Measurements from ENCODE around the gene KRT78. TPM values are rescaled to one million over a fixed set of nuclear protein-coding genes. Genes with fewer than 3 reads are reported as not detected.

Gene KRT78
- polyA plus RNA-seq, 1 donor = not detected

DNA sequence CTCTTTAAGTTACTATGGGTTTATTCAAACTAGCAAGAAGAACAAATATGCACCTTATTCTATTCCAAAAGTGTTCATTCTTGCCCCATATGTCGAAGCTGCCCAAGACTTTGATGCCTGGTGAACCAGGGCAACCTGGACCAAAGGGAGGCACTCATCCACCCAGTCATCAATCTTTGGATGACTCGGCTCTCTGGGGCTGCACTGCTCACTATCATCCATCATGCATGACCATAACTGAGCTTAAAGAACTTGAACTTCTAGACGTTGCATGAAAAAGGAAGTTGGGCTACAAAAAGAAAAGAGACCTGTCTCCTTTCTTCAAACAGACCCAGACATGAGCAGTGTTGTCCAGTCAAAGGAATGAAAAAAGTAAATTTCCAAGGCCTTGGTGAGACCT lies 36.0 kb downstream of the KRT78 start:
- DNase-seq = no peak

- DNase-seq = no peak
These were observed 36.8 kb downstream of the KRT78 start for GRCh38 chr12:52812073-52812400.

DNA sequence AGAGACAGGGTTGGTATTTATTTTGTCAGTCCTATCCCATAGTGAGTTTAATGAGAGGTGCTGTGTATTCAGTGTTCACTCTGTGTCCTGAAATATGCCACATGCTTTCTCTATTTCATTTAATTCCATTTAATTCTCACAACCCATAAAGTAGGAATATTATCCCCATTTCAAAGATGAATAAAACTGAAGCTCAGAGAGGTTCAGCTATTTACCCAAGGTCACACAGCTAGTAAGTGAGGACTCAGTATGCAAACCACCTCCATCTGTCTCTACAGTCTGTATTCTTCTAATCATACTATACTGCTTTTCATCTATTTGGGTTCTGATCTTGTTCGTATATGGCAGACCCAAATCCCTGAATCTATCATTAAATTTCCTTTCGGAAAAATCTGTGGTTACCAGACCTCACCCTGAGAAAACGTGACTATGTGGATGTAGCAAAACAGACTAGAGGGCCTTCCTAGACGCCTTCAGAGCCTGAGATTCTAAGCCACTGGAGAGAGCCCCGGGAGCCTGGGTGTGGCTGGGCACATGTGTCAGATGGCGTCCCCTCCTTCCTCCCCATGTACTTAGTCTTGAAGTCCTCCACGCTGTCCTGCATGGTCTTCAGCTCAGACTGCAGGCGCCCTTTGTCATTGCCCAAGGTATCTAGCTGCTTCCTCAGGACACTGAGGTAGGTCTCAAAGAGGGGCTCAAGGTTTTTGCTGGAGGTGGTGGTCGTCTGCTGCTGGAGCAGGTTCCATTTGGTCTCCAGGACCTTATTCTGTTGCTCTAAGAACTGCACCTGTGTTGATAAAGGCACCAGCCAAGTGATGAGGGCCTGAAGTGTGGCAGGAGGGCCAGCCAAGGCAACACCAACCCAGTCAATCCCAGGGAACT lies 37.4 kb downstream of the KRT78 start:
- DNase-seq = no peak

DNA sequence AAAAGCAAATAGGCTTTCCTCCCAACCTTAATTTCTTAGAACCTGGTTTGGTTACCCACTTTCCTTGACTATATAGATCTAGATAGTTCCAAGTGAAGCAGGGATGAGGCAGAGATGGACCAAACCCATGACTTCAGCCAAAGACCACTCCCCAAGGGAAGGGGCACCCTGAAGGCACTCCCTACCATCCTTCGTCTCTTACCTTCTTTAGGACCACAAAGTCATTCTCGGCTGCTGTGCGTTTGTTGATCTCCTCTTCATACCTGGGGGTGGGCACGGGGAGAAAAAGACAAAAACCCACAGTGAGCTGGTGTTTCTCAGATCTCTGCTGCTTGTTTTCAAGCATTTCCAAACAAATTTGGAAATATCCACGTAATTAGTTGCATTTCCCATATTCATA lies 38.2 kb downstream of the KRT78 start:
- DNase-seq = no peak

DNA sequence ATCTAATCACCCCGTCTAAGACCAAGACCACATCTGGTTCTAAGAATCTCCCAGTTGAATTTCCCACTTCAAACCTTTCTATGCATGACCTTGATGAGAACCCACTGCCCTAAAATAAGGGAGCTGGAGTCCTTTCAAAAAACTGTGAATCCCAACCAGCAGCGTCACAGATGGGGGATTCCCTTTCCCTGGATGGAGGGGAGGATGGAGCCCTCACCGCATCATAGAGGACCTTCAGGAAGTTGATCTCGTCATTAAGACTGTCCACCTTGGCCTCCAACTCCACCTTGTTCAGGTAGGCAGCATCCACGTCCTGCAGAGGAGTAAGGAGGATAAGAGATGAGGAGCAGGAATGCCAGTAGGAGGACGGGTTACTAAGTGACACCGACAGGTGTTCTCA lies 39.6 kb downstream of the KRT78 start:
- DNase-seq = no peak

DNA sequence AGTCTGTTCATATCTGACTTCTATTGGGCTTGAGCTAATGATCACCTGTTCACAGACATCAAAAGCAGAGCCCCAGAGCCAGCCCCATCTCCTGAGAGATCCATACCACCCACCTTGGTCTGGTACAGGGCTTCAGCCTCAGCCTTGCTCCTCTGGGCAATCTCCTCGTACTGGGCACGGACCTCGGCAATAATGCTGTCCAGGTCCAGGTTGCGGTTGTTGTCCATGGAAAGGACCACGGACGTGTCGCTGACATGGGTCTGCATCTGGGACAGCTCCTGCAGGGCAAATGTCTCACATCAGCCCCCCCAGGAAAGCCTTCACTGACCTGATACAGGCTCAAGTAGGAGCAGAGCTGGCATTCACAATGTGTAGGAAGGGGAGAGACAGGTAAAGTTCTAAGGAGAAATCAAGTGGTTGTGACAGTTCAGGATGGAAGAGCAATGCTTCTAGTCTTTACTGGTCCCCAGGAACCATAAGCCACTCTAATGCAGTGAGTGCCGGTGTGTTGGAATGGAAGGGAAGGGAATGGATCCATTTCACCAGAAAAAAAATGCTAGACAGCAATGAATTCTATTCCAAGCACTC lies 40.1 kb downstream of the KRT78 start:
- no peak for DNase-seq

DNA sequence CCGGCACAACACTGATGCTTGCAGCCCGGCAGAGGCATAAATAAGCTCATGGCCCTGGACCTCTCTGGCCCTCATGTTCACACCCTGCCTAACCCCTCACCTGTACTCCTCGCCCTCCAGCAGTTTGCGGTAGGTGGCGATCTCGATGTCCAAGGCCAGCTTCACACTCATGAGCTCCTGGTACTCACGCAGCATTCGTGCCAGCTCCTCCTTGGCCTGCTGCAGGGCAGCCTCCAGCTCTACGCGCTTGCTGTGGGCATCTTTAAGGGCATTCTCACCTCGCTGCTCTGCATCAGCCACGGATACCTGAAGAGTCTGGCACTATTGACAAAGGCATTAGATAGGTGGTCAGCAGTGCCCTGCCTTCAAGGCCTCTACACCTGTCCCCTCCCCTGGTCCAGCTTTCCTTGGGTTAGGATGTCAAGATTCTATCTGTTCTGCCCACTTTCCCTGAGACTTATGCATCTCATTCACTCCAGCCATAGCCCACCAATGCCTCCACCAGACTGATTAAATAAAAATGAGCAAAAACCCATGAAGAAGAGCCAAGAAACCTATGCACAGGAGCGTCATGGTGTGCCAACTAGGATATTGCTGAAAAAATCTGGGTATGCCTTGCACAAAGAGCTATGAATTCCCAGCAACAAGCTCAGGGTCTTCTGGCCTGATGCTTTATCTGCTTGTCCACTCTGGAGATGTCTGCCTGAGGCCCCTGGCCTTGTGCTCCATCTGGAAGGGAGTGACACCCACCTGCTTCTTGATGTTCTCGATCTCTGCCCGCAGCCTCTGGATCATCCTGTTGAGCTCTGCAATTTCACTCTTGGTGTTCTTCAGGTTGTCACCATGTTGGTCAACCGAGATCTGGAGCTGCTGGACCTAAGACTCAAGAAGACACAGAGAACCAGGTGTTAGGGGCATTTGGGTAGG lies 41.0 kb downstream of the KRT78 start:
- no peak for DNase-seq

- no peak for DNase-seq
These were observed 41.8 kb downstream of the KRT78 start for GRCh38 chr12:52806821-52807543.

GRCh38 chr12:52806169-52806811 lies 42.5 kb downstream of the KRT78 start:
- no peak for DNase-seq

DNA sequence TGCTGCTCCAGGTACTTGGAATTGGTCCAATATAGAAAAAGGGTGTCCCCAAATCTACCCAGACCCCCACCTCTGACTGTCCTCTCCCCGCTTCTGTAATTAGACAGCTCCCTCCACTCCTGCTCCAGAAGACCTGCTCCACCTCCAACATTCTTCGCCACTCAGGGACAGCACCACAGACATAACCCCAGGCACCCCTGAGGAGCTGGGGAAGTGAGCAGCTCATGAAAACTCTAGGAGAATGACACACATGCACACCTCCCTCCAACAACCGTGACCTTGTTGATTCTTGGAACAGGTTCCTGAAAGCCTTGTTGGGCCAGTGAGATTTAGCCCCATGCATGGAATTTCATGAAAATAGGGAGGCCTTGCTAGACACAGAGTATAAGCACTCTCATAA lies 43.1 kb downstream of the KRT78 start:
- DNase-seq = no peak

DNA sequence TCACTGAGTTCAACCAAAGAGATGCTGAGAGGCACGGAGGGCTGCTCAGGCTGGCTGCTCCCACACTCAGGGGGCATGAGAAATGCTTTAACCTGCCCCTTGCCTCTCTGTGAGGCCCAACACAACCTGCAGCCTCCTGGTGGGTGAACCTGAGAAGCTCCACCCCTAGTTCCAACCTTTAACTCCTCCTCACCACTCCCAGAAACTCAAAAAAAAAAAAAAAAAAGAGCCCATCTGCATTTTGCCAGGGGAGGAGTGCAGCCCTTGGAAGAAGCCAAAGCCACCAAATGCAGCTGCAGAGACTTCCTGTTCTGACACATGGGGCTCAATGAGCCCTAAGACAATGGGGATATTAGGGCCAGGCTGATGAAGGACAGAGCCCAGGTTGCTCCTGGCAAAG lies 43.8 kb downstream of the KRT78 start:
- DNase-seq = no peak

DNA sequence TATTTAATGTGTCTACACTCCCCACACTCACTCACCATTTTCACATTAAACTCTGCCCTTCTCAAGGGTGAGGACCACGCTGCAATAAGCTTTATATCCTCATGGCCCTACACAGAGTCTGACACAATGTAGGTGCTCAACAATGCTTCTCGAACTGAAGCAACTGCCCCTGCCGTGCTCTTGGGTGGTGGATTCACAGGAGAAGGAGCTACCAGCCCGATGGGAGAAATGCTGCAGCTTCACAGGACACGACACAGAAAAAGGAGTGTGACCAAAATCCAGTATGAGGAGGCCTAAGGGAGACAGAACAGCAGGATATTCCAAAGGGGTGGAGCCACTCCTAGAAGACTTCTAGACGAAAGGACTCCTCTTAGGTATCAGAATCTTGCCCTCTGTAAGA lies 46.4 kb downstream of the KRT78 start:
- DNase-seq = no peak

DNA sequence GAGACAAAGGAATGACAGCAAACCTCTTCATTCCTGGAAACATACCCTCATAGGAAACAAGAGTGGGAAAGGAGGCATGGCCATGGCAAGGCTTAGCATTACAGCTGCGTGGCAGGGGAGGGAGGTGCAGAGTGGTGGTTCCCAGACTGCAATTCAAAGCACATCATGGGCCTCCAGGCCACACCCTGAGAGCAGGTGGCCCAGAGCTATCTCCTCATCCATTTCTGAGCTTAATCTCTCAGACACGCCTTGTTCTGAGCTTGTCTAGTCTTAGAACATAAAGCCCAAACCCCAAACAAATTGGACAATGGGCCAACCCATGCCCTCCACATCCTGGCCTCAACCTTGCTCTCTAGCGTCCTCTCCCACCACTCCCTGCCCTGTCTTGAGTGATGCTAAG lies 47.0 kb downstream of the KRT78 start:
- DNase-seq = no peak

DNA sequence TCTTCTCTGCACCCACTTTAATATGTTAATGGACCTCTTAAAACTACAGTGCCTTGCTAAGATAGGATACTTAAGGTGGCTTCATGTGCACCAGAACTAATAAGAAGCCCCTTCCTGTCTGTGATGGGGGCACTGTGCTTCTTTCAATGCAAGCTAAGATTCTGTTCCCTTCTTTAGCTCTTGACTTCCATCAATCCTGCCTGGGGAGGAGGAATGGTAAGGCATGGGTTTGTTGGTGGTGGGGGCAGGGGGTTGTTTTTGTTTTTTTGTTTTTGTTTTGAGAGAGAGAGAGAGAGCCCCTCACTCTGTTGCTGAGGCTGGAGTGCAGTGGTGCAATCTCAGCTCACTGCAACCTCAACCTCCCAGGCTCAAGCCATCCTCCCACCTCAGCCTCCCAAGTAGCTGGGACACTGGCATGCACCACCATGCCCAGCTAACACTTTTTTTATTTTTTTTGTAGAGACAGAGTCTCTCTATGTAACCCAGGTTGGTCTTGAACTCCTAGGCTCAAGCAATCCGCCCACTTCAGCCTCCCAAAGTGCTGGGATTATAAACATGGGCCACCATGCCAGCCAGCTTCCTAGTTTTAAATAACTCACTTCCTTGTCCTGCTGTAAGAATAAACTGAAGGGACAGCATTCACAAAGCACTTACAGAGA lies 48.4 kb downstream of the KRT78 start:
- no peak for DNase-seq

DNA sequence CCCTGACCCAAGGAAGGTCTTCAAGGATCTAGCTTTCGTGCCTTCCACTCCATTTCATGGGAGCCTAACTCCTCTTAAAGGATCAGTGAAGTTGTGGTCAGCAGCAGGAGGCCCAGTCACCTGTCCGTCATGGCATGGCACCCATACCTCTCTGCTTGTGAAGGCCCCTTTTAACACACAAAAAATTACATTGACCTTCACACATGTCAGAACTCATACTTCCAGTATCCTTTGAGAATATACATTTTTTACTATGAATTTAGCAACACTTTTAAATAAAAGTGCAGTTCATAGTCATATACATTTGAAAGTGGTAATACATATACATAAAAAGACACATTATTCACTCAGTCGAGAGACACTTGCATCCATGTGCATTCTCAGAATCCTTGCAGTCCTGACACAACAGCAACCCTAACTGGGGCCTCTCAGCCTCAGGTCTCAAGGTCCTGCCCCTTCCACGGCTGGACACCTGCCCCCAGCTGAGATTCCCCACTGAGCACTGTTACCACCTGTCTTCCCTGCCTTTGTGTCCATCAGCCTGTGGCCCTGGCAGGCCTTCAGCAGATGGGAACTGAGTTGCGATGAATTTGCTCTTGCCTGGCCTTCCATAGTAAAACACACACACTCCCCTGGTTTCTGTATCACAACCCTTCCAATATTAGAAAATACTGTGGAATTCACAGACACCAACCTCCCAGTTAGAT lies 49.1 kb downstream of the KRT78 start:
- no peak for DNase-seq

GRCh38 chr12:52798671-52799504 lies 49.9 kb downstream of the KRT78 start:
- no peak for DNase-seq

DNA sequence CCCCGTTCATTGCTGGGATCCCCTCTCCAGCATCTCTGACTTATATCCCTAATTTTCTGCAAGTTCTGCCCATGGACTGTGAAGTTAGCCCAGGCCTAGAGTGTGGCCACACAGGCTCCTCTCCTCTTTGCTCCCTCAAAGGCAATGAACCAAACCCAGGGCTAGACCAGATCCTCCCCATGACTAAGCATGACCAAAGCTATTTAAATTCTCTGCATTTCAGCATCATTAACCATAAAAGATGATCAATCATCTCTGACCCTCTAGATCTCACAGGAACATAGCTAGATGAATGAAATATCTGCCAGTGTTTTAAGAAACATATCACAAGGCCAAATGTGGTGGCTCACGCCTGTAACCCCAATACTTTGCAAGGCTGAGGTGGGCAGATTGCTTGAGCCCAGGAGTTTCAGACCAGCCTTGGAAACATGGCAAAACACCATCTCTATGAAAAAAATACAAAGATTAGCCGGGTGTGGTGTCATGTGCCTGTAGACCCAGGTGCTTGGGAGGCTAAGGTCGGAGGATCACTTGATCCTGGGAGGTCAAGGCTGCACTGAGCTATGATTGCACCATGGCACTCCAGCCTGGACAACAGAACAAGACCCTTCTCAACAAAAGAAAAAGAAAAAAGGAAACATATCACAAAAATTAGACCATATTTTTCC lies 50.7 kb downstream of the KRT78 start:
- DNase-seq = no peak

DNA sequence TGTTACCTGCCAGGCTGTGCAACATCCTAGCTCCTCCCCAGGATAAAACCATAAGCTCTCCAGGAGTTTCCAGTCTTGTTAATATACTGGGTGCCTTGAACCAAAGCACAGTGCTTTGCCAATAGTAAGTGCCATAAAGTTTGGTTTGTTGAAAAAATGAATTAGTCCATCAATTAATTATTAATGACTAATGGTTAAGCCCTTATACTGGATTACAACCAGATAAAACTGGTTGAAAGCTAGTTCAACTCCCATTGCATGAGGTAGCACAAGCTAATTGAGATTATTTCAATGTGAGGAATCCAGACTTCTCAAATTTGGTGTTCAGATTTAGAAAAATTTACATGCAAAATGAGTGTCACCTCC lies 51.3 kb downstream of the KRT78 start:
- DNase-seq = no peak
